ENCODE data around the gene KCNQ2.

DNA sequence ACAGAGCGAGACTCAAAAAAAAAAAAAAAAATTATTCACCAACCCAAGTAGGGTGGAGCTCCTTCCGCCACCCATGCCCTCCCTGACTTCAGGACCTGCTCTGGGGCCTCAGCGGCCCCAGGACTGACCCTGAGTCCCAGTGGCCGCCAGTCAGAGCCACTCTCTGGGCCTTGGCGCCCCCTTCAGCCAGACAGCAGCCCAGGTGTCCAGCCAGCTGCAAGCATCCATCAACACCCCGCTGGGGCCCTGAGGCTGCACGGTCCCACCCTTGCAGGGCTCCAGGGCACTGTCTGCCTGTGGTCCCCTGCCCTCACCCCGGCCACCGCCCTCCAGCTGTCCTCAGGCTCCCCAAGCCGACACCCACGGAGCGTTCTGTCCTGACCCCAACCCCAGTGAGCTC lies 11.4 kb upstream of the KCNQ2 start:
- TF ChIP-seq, protein P1, sequence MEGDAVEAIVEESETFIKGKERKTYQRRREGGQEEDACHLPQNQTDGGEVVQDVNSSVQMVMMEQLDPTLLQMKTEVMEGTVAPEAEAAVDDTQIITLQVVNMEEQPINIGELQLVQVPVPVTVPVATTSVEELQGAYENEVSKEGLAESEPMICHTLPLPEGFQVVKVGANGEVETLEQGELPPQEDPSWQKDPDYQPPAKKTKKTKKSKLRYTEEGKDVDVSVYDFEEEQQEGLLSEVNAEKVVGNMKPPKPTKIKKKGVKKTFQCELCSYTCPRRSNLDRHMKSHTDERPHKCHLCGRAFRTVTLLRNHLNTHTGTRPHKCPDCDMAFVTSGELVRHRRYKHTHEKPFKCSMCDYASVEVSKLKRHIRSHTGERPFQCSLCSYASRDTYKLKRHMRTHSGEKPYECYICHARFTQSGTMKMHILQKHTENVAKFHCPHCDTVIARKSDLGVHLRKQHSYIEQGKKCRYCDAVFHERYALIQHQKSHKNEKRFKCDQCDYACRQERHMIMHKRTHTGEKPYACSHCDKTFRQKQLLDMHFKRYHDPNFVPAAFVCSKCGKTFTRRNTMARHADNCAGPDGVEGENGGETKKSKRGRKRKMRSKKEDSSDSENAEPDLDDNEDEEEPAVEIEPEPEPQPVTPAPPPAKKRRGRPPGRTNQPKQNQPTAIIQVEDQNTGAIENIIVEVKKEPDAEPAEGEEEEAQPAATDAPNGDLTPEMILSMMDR (IDR thresholded peaks at IDR 0.05) = no peak
- TF ChIP-seq POLR2A (IDR thresholded peaks at IDR 0.05) = no peak
